Aorta (tissue), 5 donors: ENCODE results near the gene MRTFA. TPM values are rescaled to one million over a fixed set of nuclear protein-coding genes. Genes with fewer than 3 reads are reported as not detected.

ENCODE experiments used
- ATAC-seq: fragments of 200-7000 bp; cut with Tn5 transposase; one replicate; pipeline ENCODE4 v1.9.1; 2022; ENCODE audit warnings: moderate library complexity; ENCODE audit not compliant: low FRiP score
- DNase-seq, 2 donors: peaks; one replicate each; pipeline ENCODE4 v3.0.0-alpha.2; 2020
- H3K27ac ChIP-seq, 2 donors: one replicate each; pipeline ENCODE4 v1.5.1; 2013; ENCODE audit warnings: low read length in 2 of 2, mild to moderate bottlenecking in 2 of 2, moderate library complexity in 2 of 2, control low read depth in 1 of 2, inconsistent platforms in 1 of 2, low read depth in 1 of 2
- H3K27me3 ChIP-seq, 2 donors: one replicate each; pipeline ENCODE4 v1.6.1; 2013; ENCODE audit warnings: control low read depth in 1 of 2, low read length in 1 of 2, mild to moderate bottlenecking in 1 of 2, moderate library complexity in 1 of 2; ENCODE audit not compliant: insufficient read depth in 2 of 2, control insufficient read depth in 1 of 2
- H3K36me3 ChIP-seq, 2 donors: one replicate each; pipeline ENCODE4 v1.6.1; 2013; ENCODE audit warnings: control low read depth in 1 of 2, low read length in 1 of 2, mild to moderate bottlenecking in 1 of 2; ENCODE audit not compliant: insufficient read depth in 2 of 2, control insufficient read depth in 1 of 2
- H3K4me1 ChIP-seq, 2 donors: one replicate each; pipeline ENCODE4 v1.6.1; 2013; ENCODE audit warnings: low read length in 2 of 2, control low read depth in 1 of 2, mild to moderate bottlenecking in 1 of 2, moderate library complexity in 1 of 2; ENCODE audit not compliant: insufficient read depth in 2 of 2, control insufficient read depth in 1 of 2
- H3K4me3 ChIP-seq, 2 donors: one replicate each; pipeline ENCODE4 v1.5.1; 2013; ENCODE audit warnings: low read length in 2 of 2, control low read depth in 1 of 2, mild to moderate bottlenecking in 1 of 2
- H3K9me3 ChIP-seq: one replicate; pipeline ENCODE4 v1.6.1; 2013; ENCODE audit warnings: mild to moderate bottlenecking, low read length; ENCODE audit not compliant: control insufficient read depth
- WGBS, 2 donors: extraction: QIAGEN DNeasy Blood & Tissue Kit; methylation state at CpG; one replicate each; pipeline ENCODE4 v1.1.7; 2013; 5-methylcytosine and 5-hydroxymethylcytosine counted together
- intact Hi-C, 2 donors: fragments of 100-400 bp; cut with DNase I; formaldehyde crosslinking; loops; one replicate each; pipeline versions ENCODE4 v1.14.2 to v1.15.0; 2022
- polyA plus RNA-seq, 2 donors: library from polyadenylated mRNA; stranded (reverse); fragments of 200-250 nt; gene quantifications; one replicate each; pipeline ENCODE4 v1.2.3, GENCODE V29; 2013
- total RNA-seq, 2 donors: library from RNA; stranded (reverse); fragmentation: NEBNext Ultra II Directional; extraction: Animal tissue kit (Norgen Biotek cat#: 25700); gene quantifications; one replicate each; pipeline ENCODE4 v1.2.1, GENCODE V29; 2021
- donor health status: healthy with polysubstance abuse.
- donor health status: Bipolar disorder and iron deficiency.
- donor health status: DM: no; HTN: no; CAD: no.
- donor health status: DM: no; HTN: no; CAD: no.
- donor health status: DM: yes; HTN: yes; CAD: no.

MRTFA gene
- total and polyA plus RNA-seq, 4 donors, result 12.9 to 77.4 (median 51.9) TPM

GRCh38 chr22:40420341-40421081 lies 216.0 kb downstream of the MRTFA start:
- H3K4me1 ChIP-seq, result no peaks in the 10 kb centered on the region
- no peaks in the 10 kb centered on the region for H3K9me3 ChIP-seq
- ATAC-seq, result no peak
- no peak overlapping the region for H3K27ac ChIP-seq
- H3K36me3 ChIP-seq, result peaks cover 0 to 19% of the 10 kb centered on the region in 2 donors
- WGBS, 2 donors, result 92% methylated on average over 18 of the region's 18 CpGs
- intact Hi-C loops, result no loop called here
- no peak overlapping the region for H3K4me3 ChIP-seq
- peak in 1 of 2 donors; percentile 72 for DNase-seq
- H3K27me3 ChIP-seq, result no peaks in the 10 kb centered on the region

GRCh38 chr22:40419718-40420117 lies 216.8 kb downstream of the MRTFA start:
- H3K4me3 ChIP-seq, result no peak overlapping the region
- no peaks in the 10 kb centered on the region for H3K27me3 ChIP-seq
- peaks cover 0 to 19% of the 10 kb centered on the region in 2 donors for H3K36me3 ChIP-seq
- peak in 1 of 2 donors; percentile 45 for DNase-seq
- H3K9me3 ChIP-seq, result no peaks in the 10 kb centered on the region
- intact Hi-C loops, result no loop called here
- WGBS, 2 donors, result 82 to 88% methylated on average over 8 of the region's 8 CpGs
- ATAC-seq, result no peak
- H3K4me1 ChIP-seq, result no peaks in the 10 kb centered on the region
- H3K27ac ChIP-seq, result no peak overlapping the region

GRCh38 chr22:40418366-40419201 lies 217.9 kb downstream of the MRTFA start:
- ATAC-seq, result no peak

GRCh38 chr22:40417881-40418280 lies 218.6 kb downstream of the MRTFA start:
- Histone ChIP-seq H3K9me3 (no peaks in the 10 kb centered on the region), H3K27me3 (no peaks in the 10 kb centered on the region), H3K4me1 (no peaks in the 10 kb centered on the region), H3K4me3 (no peak overlapping the region), H3K36me3 (peaks cover 0 to 14% of the 10 kb centered on the region in 2 donors), H3K27ac (no peak overlapping the region)
- intact Hi-C loops, result no loop called here
- DNase-seq (peak in 1 of 2 donors; percentile 48), ATAC-seq (no peak)
- WGBS, 2 donors, result 90 to 92% methylated on average over 5 of the region's 5 CpGs

More at GRCh38 chr22:40418366-40419201, 217.9 kb downstream of the MRTFA start:
- no peaks in the 10 kb centered on the region for H3K4me1 ChIP-seq
- peak in 1 of 2 donors; percentile 74 for DNase-seq
- no peak overlapping the region for H3K27ac ChIP-seq
- 85 to 89% methylated on average over 38 to 42 of the region's 42 CpGs for WGBS, 2 donors
- intact Hi-C loops, result no loop called here
- H3K36me3 ChIP-seq, result peaks cover 0 to 19% of the 10 kb centered on the region in 2 donors
- H3K27me3 ChIP-seq, result no peaks in the 10 kb centered on the region
- no peaks in the 10 kb centered on the region for H3K9me3 ChIP-seq
- H3K4me3 ChIP-seq, result no peak overlapping the region

- WGBS, 2 donors, result 86 to 93% methylated on average over 8 of the region's 8 CpGs
- Histone ChIP-seq H3K4me3 (no peak overlapping the region), H3K36me3 (peaks cover 0 to 14% of the 10 kb centered on the region in 2 donors), H3K4me1 (no peaks in the 10 kb centered on the region), H3K27me3 (no peaks in the 10 kb centered on the region), H3K27ac (no peak overlapping the region), H3K9me3 (no peaks in the 10 kb centered on the region)
- ATAC-seq (no peak), DNase-seq (peak in 1 of 2 donors; percentile 43)
- intact Hi-C loops, result no loop called here
Observed at GRCh38 chr22:40417041-40417440, 219.5 kb downstream of the MRTFA start.

GRCh38 chr22:40416636-40417035 lies 219.9 kb downstream of the MRTFA start:
- H3K27me3 ChIP-seq, result no peaks in the 10 kb centered on the region
- intact Hi-C loops, result no loop called here
- DNase-seq (peak in 1 of 2 donors; percentile 63), ATAC-seq (no peak)
- no peak overlapping the region for H3K4me3 ChIP-seq
- 88 to 89% methylated on average over 11 of the region's 11 CpGs for WGBS, 2 donors
- H3K36me3 ChIP-seq, result peaks cover 0 to 14% of the 10 kb centered on the region in 2 donors
- H3K4me1 ChIP-seq, result no peaks in the 10 kb centered on the region
- no peaks in the 10 kb centered on the region for H3K9me3 ChIP-seq
- no peak overlapping the region for H3K27ac ChIP-seq

GRCh38 chr22:40416267-40416570 lies 220.3 kb downstream of the MRTFA start:
- DNase-seq (peak in 1 of 2 donors; percentile 54), ATAC-seq (no peak)
- peaks cover 0 to 17% of the 10 kb centered on the region in 2 donors for H3K36me3 ChIP-seq
- no peaks in the 10 kb centered on the region for H3K4me1 ChIP-seq
- intact Hi-C loops, result no loop called here
- H3K27me3 ChIP-seq, result no peaks in the 10 kb centered on the region
- no peaks in the 10 kb centered on the region for H3K9me3 ChIP-seq
- H3K27ac ChIP-seq, result no peak overlapping the region
- 93 to 99% methylated on average over 10 of the region's 10 CpGs for WGBS, 2 donors
- no peak overlapping the region for H3K4me3 ChIP-seq

GRCh38 chr22:40415531-40416266 lies 220.8 kb downstream of the MRTFA start:
- intact Hi-C loops, result no loop called here
- H3K36me3 ChIP-seq, result peaks cover 0 to 16% of the 10 kb centered on the region in 2 donors
- ATAC-seq (peak; percentile 23), DNase-seq (peak in 1 of 2 donors; percentile 70)
- H3K4me1 ChIP-seq, result no peaks in the 10 kb centered on the region
- H3K27ac ChIP-seq, result no peak overlapping the region
- H3K4me3 ChIP-seq, result no peak overlapping the region
- H3K27me3 ChIP-seq, result no peaks in the 10 kb centered on the region
- WGBS, 2 donors, result 75 to 81% methylated on average over 19 of the region's 19 CpGs
- H3K9me3 ChIP-seq, result no peaks in the 10 kb centered on the region
